Measurements from ENCODE around the gene ANKMY2.

The ANKMY2 gene

DNA sequence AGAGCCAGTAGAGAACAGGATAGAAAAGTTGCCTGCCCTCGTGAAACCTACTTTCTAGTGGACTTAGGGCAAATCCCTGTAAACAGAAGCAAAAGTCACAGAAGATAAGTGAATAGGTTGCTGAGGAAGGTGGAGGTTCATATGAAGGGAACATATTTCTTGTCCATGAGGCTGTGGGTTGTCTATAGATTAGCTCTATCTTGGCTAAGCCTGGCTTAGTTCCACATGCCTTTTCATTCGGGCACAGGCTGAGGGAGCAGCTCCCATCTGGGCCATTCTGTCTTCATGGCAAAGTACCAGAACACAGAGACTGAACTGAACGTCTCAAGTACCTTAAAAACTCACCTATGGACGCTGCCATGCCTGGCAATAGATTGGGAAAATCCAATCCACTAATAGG, 45.7 kb upstream of the ANKMY2 start:
- TF ChIP-seq, protein P1, sequence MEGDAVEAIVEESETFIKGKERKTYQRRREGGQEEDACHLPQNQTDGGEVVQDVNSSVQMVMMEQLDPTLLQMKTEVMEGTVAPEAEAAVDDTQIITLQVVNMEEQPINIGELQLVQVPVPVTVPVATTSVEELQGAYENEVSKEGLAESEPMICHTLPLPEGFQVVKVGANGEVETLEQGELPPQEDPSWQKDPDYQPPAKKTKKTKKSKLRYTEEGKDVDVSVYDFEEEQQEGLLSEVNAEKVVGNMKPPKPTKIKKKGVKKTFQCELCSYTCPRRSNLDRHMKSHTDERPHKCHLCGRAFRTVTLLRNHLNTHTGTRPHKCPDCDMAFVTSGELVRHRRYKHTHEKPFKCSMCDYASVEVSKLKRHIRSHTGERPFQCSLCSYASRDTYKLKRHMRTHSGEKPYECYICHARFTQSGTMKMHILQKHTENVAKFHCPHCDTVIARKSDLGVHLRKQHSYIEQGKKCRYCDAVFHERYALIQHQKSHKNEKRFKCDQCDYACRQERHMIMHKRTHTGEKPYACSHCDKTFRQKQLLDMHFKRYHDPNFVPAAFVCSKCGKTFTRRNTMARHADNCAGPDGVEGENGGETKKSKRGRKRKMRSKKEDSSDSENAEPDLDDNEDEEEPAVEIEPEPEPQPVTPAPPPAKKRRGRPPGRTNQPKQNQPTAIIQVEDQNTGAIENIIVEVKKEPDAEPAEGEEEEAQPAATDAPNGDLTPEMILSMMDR (IDR thresholded peaks at IDR 0.05; ENCODE audit: insufficient read depth, low read length, poor library complexity, severe bottlenecking), result no peak
- TF ChIP-seq EZH2phosphoT487 (conservative IDR thresholded peaks at IDR 0.05; ENCODE audit: low read length), result no peak
- no peaks in the 10 kb centered on the region for H3K79me2 ChIP-seq (ENCODE audit: insufficient read depth, low read length)
- H3K9ac ChIP-seq (ENCODE audit: low read length), result no peak overlapping the region
- no peaks in the 10 kb centered on the region for H4K20me1 ChIP-seq (ENCODE audit: low read depth, low read length)
- H3K4me2 ChIP-seq (ENCODE audit: low read depth, low read length, poor library complexity, severe bottlenecking), result no peak overlapping the region
- H3K36me3 ChIP-seq (ENCODE audit: low read length), result peaks cover 51% of the 10 kb centered on the region
- no peaks in the 10 kb centered on the region for H3K9me2 ChIP-seq (replicated peaks; ENCODE audit: insufficient read depth, low read length)
- no peak overlapping the region for H3K27ac ChIP-seq (ENCODE audit: low read depth, low read length)
- H3F3A ChIP-seq (ENCODE audit: insufficient read depth), result no peaks in the 10 kb centered on the region
- H3K9me3 ChIP-seq (ENCODE audit: insufficient read depth, low read length), result no peaks in the 10 kb centered on the region
- H2AFZ ChIP-seq (ENCODE audit: low read depth, low read length, severe bottlenecking), result no peak overlapping the region
- no peaks in the 10 kb centered on the region for H3K27me3 ChIP-seq (ENCODE audit: low read length)
- no peak overlapping the region for H3K4me3 ChIP-seq (ENCODE audit: insufficient read depth, low read length, poor library complexity, severe bottlenecking)

DNA sequence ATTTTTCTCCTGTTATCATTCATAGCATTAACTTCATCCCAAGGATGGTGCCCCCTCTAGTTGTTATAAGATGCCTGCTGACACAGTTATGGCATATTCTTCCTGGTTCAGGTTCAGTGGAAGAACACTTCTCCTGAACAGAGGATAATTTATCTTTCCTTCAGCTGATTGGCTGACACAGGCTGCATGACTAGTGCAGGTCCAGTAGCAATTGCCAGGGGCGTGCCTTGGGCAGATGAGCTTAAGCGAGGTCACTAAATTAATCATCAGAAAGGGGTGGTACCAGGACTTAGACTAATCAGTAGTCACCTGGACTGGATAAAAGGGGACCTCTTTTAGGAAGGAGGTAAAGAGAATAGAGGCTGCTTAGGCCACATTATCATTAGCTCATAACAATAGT, 42.7 kb upstream of the ANKMY2 start:
- Histone ChIP-seq H3K27ac (ENCODE audit: low read depth, low read length) (no peak overlapping the region), H3K4me3 (ENCODE audit: insufficient read depth, low read length, poor library complexity, severe bottlenecking) (no peak overlapping the region), H3K9me3 (ENCODE audit: insufficient read depth, low read length) (no peaks in the 10 kb centered on the region), H3K79me2 (ENCODE audit: insufficient read depth, low read length) (no peaks in the 10 kb centered on the region), H3K27me3 (ENCODE audit: low read length) (no peaks in the 10 kb centered on the region), H3F3A (ENCODE audit: insufficient read depth) (no peaks in the 10 kb centered on the region), H3K4me2 (ENCODE audit: low read depth, low read length, poor library complexity, severe bottlenecking) (no peak overlapping the region), H2AFZ (ENCODE audit: low read depth, low read length, severe bottlenecking) (no peak overlapping the region), H4K20me1 (ENCODE audit: low read depth, low read length) (no peaks in the 10 kb centered on the region), H3K9me2 (replicated peaks; ENCODE audit: insufficient read depth, low read length) (no peaks in the 10 kb centered on the region), H3K36me3 (ENCODE audit: low read length) (peaks cover 48% of the 10 kb centered on the region), H3K9ac (ENCODE audit: low read length) (no peak overlapping the region)
- TF ChIP-seq, protein P1 (IDR thresholded peaks at IDR 0.05; ENCODE audit: insufficient read depth, low read length, poor library complexity, severe bottlenecking), result no peak
- TF ChIP-seq EZH2phosphoT487 (conservative IDR thresholded peaks at IDR 0.05; ENCODE audit: low read length), result no peak

DNA sequence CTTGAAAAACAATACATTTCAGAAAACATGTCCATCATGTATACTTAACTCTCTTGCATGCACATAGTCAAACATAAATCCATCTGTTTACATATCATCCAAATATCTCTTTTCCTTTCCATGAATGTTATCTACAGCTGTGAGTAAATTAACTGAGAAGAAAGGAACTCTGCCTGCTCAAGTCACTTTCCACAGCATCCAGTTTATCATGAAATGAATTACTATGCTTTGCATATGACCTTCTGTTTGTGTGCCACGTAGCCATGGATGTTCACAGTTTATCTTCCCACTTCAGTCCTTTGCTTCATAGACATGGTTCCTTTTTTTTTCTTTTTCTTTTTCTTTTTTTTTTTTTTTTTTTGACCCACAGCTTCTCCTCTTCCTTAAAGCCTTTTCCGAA, 40.0 kb upstream of the ANKMY2 start:
- Histone ChIP-seq H3K9me3 (ENCODE audit: insufficient read depth, low read length) (no peaks in the 10 kb centered on the region), H2AFZ (ENCODE audit: low read depth, low read length, severe bottlenecking) (no peak overlapping the region), H3K79me2 (ENCODE audit: insufficient read depth, low read length) (no peaks in the 10 kb centered on the region), H3K27ac (ENCODE audit: low read depth, low read length) (no peak overlapping the region), H3K9ac (ENCODE audit: low read length) (no peak overlapping the region), H3K4me3 (ENCODE audit: insufficient read depth, low read length, poor library complexity, severe bottlenecking) (no peak overlapping the region), H3K27me3 (ENCODE audit: low read length) (no peaks in the 10 kb centered on the region), H3F3A (ENCODE audit: insufficient read depth) (no peaks in the 10 kb centered on the region), H3K36me3 (ENCODE audit: low read length) (peaks cover 45% of the 10 kb centered on the region), H3K9me2 (replicated peaks; ENCODE audit: insufficient read depth, low read length) (no peaks in the 10 kb centered on the region), H3K4me2 (ENCODE audit: low read depth, low read length, poor library complexity, severe bottlenecking) (no peak overlapping the region), H4K20me1 (ENCODE audit: low read depth, low read length) (no peaks in the 10 kb centered on the region)
- TF ChIP-seq, protein P1 (IDR thresholded peaks at IDR 0.05; ENCODE audit: insufficient read depth, low read length, poor library complexity, severe bottlenecking), result no peak
- no peak for TF ChIP-seq EZH2phosphoT487 (conservative IDR thresholded peaks at IDR 0.05; ENCODE audit: low read length)
